ENCODE data around the gene RAC2. TPM values are rescaled to one million over a fixed set of nuclear protein-coding genes. Genes with fewer than 3 reads are reported as not detected.

The RAC2 gene
- total RNA-seq, 4 donors from 2014 or later = 2.6 to 8.6 (median 6.7) TPM

DNA sequence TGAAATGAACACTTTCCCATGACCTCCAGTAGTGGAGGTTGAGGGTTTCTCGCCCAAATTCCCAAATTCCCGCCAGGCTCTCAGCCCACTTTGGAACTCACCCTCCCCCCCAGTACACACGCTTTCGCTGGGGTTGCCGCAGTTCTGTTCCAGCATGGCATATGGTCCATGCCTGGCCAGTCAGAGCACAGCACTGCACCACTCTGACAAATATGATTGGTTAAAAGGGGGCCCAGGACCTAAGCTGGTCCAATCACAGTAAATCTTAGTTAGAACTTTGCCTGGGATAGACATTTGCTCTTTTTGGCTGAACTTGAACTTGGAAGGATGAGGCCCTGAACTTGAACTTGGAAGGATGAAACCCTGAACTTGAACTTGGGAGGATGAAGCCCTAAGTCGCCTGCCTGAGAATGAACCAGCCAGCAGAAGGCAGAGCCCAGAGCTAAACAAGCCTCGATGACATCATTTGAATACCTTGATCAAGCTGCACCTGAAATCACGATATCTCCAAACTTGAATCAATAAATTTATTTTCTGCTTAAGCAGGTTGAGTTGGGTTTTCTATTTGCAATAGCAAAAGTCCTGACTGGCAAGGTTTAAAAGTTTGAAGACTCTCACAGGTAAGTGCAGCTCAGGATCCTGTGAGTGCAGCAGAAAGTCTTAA lies 19.2 kb downstream of the RAC2 start:
- intact Hi-C loops (cut with DNase I; ENCODE audit: low total_unique reads) = no loop called here

DNA sequence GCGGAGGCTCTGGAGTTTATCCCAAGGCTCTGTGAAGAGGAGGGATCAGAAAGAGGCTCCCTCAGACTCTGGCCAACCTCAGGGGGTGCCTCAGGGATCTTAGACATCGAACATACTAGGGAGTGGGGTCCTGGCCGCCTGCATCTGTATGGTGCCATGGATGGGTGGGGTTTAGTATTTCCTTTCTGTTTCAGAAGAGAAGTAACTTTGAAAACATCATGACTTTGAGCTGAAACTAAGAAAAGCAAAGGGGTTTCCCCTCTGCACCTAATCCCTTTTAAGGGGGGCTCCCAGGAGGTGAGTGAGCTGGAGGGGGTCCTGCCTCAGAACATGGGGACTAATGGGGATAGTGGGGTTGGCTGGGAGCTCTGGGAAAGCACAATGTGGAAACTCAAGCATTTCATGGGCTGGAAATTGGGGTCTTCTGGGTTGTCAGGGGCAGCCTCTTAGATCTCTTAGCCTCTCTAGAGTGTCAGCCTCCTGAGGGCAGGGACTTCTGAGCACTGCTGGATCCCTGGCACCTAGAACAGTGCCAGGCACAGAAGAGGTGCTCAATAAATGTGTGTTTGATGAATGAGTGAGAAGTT lies 20.0 kb downstream of the RAC2 start:
- TF ChIP-seq CTCF (IDR thresholded peaks at IDR 0.05) = no peak
- no peak for TF ChIP-seq POLR2A (IDR thresholded peaks at IDR 0.05)
- no peak for DNase-seq (ENCODE audit: low spot score in 2 of 2)
- 65 to 67% methylated on average over 3 of the region's 3 CpGs for WGBS, 2 donors
- no peak overlapping the region for H3K4me3 ChIP-seq (ENCODE audit: low read depth, poor library complexity, severe bottlenecking)
- intact Hi-C loops (cut with DNase I; ENCODE audit: low total_unique reads) = no loop called here

More for the DNA sequence above, 19.2 kb downstream of the RAC2 start:
- 57 to 61% methylated on average over 8 of the region's 8 CpGs for WGBS, 2 donors
- no peak for DNase-seq (ENCODE audit: low spot score in 2 of 2)
- no peak for TF ChIP-seq CTCF (IDR thresholded peaks at IDR 0.05)
- TF ChIP-seq POLR2A (IDR thresholded peaks at IDR 0.05) = no peak
- no peak overlapping the region for H3K4me3 ChIP-seq (ENCODE audit: low read depth, poor library complexity, severe bottlenecking)

GRCh38 chr22:37222440-37222971 lies 21.6 kb downstream of the RAC2 start:
- no peak for DNase-seq (ENCODE audit: low spot score in 2 of 2)
- intact Hi-C loops (cut with DNase I; ENCODE audit: low total_unique reads) = no loop called here
- no peak for TF ChIP-seq CTCF (IDR thresholded peaks at IDR 0.05)
- TF ChIP-seq POLR2A (IDR thresholded peaks at IDR 0.05) = no peak
- WGBS, 2 donors = 74 to 77% methylated on average over 8 of the region's 8 CpGs
- no peak overlapping the region for H3K4me3 ChIP-seq (ENCODE audit: low read depth, poor library complexity, severe bottlenecking)

GRCh38 chr22:37221424-37222333 lies 22.4 kb downstream of the RAC2 start:
- DNase-seq (ENCODE audit: low spot score in 2 of 2) = no peak
- TF ChIP-seq CTCF (IDR thresholded peaks at IDR 0.05) (no peak), POLR2A (IDR thresholded peaks at IDR 0.05) (no peak)
- H3K4me3 ChIP-seq (ENCODE audit: low read depth, poor library complexity, severe bottlenecking) = no peak overlapping the region
- 91 to 93% methylated on average over 10 of the region's 10 CpGs for WGBS, 2 donors
- intact Hi-C loops (cut with DNase I; ENCODE audit: low total_unique reads) = no loop called here

DNA sequence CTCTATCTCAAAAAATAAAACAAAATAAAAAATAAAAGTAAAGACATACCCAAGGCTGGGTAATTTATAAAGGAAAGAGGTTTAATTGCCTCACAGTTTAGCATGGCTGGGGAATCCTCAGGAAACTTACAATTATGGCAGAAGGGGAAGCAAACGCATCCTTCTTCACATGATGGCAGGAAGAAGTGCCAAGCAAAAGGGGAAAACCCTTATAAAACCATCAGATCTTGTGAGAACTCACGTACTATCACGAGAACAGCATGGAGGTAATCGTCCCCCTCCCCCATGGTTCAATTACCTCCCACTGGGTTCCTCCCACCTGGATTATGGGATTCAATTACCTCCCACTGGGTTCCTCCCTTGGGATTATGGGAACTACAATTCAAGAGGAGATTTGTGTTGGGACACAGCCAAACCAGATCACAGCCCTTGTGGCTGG lies 23.5 kb downstream of the RAC2 start:
- WGBS, 2 donors = 48 to 50% methylated on average over 4 of the region's 4 CpGs
- no peak overlapping the region for H3K4me3 ChIP-seq (ENCODE audit: low read depth, poor library complexity, severe bottlenecking)
- no peak for TF ChIP-seq POLR2A (IDR thresholded peaks at IDR 0.05)
- no peak for TF ChIP-seq CTCF (IDR thresholded peaks at IDR 0.05)
- no peak for DNase-seq (ENCODE audit: low spot score in 2 of 2)
- intact Hi-C loops (cut with DNase I; ENCODE audit: low total_unique reads) = no loop called here
